Measurements from ENCODE around the gene C1QTNF3. TPM values are rescaled to one million over a fixed set of nuclear protein-coding genes. Genes with fewer than 3 reads are reported as not detected.
"Not testable (repeated sequence)": the region's sequence is repeated elsewhere in the genome, so short reads cannot be mapped to it uniquely, and the experiment has no call there.

Gene C1QTNF3
- total and polyA plus RNA-seq, 12 donors: 0.51 to 6.3 (median 1.3) TPM

- Histone ChIP-seq H3K27ac (no peak overlapping the region), H3K4me1 (peaks cover 2 to 31% (median 14%) of the 10 kb centered on the region in 9 donors), H3K27me3 (no peaks in the 10 kb centered on the region), H3K36me3 (no peaks in the 10 kb centered on the region), H3K4me3 (no peak overlapping the region), H3K9me3 (no peaks in the 10 kb centered on the region)
- WGBS, 2 donors: 72 to 77% methylated on average over 4 of the region's 4 CpGs
- DNase-seq: no peak
- no peak for TF ChIP-seq CTCF (IDR thresholded peaks at IDR 0.05)
- intact Hi-C loops (cut with DNase I): no loop called here
- ATAC-seq: no peak
Measured at GRCh38 chr5:34011536-34011935, 31.5 kb downstream of the C1QTNF3 start.

GRCh38 chr5:34010146-34010545, 32.9 kb downstream of the C1QTNF3 start:
- H3K27me3 ChIP-seq; H3K36me3 ChIP-seq; intact Hi-C loops (cut with DNase I); ATAC-seq; DNase-seq; H3K4me3 ChIP-seq; H3K27ac ChIP-seq; H3K9me3 ChIP-seq: not testable (repeated sequence)
- peaks cover 2 to 36% (median 19%) of the 10 kb centered on the region in 9 donors for H3K4me1 ChIP-seq
- WGBS, 2 donors: 69 to 97% methylated on average over 2 of the region's 2 CpGs

- no peak for ATAC-seq
- peaks cover 2 to 36% (median 19%) of the 10 kb centered on the region in 9 donors for H3K4me1 ChIP-seq
- H3K27ac ChIP-seq: no peak overlapping the region
- H3K36me3 ChIP-seq: peaks cover 0 to 13% (median 0%) of the 10 kb centered on the region in 9 donors
- no peak for DNase-seq
- H3K9me3 ChIP-seq: no peaks in the 10 kb centered on the region
- intact Hi-C loops (cut with DNase I): loop anchor here in 1 of 10 donors (5.0 kb wide), 1 partner anchor 567 kb away; the partner anchor contains the start of gene TARS1
- H3K27me3 ChIP-seq: no peaks in the 10 kb centered on the region
- no peak overlapping the region for H3K4me3 ChIP-seq
- no peak for TF ChIP-seq CTCF (IDR thresholded peaks at IDR 0.05)
- WGBS, 2 donors: 30 to 90% methylated on average over 1 of the region's 1 CpG
Measured at GRCh38 chr5:34009610-34010009, 33.4 kb downstream of the C1QTNF3 start.

GRCh38 chr5:34008802-34009201, 34.2 kb downstream of the C1QTNF3 start:
- TF ChIP-seq CTCF (IDR thresholded peaks at IDR 0.05): no peak
- ATAC-seq: no peak

More at GRCh38 chr5:34008802-34009201, 34.2 kb downstream of the C1QTNF3 start:
- no peaks in the 10 kb centered on the region for H3K27me3 ChIP-seq
- 12 to 22% methylated on average over 1 of the region's 1 CpG for WGBS, 2 donors
- no peak for DNase-seq
- H3K27ac ChIP-seq: peak overlapping the region; percentile 85 to 97 (median 90)
- peak overlapping the region; percentile 57 to 90 (median 78) for H3K4me3 ChIP-seq
- intact Hi-C loops (cut with DNase I): loop anchor here in 1 of 10 donors (5.0 kb wide), 1 partner anchor 567 kb away; the partner anchor contains the start of gene TARS1
- peaks cover 0 to 21% (median 0%) of the 10 kb centered on the region in 9 donors for H3K36me3 ChIP-seq
- H3K9me3 ChIP-seq: no peaks in the 10 kb centered on the region
- peaks cover 2 to 36% (median 19%) of the 10 kb centered on the region in 9 donors for H3K4me1 ChIP-seq

Measured in heart right ventricle (tissue), 16 donors.